Thyroid gland (tissue), 4 donors: ENCODE results near the gene CBARP. TPM values are rescaled to one million over a fixed set of nuclear protein-coding genes. Genes with fewer than 3 reads are reported as not detected.
A peak's percentile ranks its signal among the peaks of the same experiment; 100 is the strongest.

Experiments
- DNase-seq, 2 donors: peaks; one replicate each; pipeline ENCODE4 v3.0.0-alpha.2; 2019
- H3K27ac ChIP-seq, 3 donors: fragments of 200-600 bp; sonication (generic); 1 replicate in 2 of 3; 2 replicates in 1 of 3; pipeline ENCODE4 v1.5.1; 2016 to 2019; ENCODE audit warnings: mild to moderate bottlenecking in 1 of 3, moderate library complexity in 1 of 3
- H3K27me3 ChIP-seq: fragments of 200-600 bp; sonication (generic); one replicate; pipeline ENCODE4 v1.5.1; 2019
- H3K36me3 ChIP-seq, 2 donors: fragments of 200-600 bp; sonication (generic); one replicate each; pipeline ENCODE4 v1.5.1; 2016 to 2019
- H3K4me1 ChIP-seq, 2 donors: fragments of 200-600 bp; sonication (generic); one replicate each; pipeline ENCODE4 v1.5.1; 2017 to 2019
- H3K4me3 ChIP-seq, 3 donors: fragments of 200-600 bp; sonication (generic); replicated peaks in 1 of 3; 1 replicate in 2 of 3; 2 replicates in 1 of 3; pipeline ENCODE4 v1.5.1; 2016; ENCODE audit warnings: mild to moderate bottlenecking in 1 of 3
- H3K9me3 ChIP-seq: fragments of 200-600 bp; sonication (generic); one replicate; pipeline ENCODE4 v1.5.1; 2017
- POLR2A ChIP-seq, 2 donors: fragments of 450-650 bp; IDR thresholded peaks; one replicate each; pipeline ENCODE4 v1.6.1; 2017; ENCODE audit warnings: antibody characterized with exemption in 2 of 2, mild to moderate bottlenecking in 2 of 2, moderate library complexity in 1 of 2
- WGBS, 2 donors: methylation state at CpG; one replicate each; pipeline ENCODE4 v1.1.5; 2017; 5-methylcytosine and 5-hydroxymethylcytosine counted together
- intact Hi-C: fragments of 100-400 bp; cut with DNase I; formaldehyde crosslinking; loops from one replicate; pipeline ENCODE4 v1.15.1; 2023
- total RNA-seq, 4 donors: library from RNA; depleted of rRNA; stranded (reverse); fragments of >200 nt; gene quantifications; one replicate each; pipeline ENCODE4 v1.2.3, GENCODE V29; 2016
- TF ChIP-seq, protein P1 (sequence below), 6 experiments: fragments of 200-600 bp in 3 of 6; fragments of 450-650 bp in 3 of 6; sonication (generic) in 3 of 6; IDR thresholded peaks; one replicate each; pipeline ENCODE4 v1.5.1; 2016 to 2019; ENCODE audit warnings: antibody characterized with exemption in 6 of 6, mild to moderate bottlenecking in 2 of 6, inconsistent platforms in 1 of 6, moderate library complexity in 1 of 6

CBARP gene
- total RNA-seq, 4 donors from 2014 or later = 0.73 to 3.2 (median 1.5) TPM

- Histone ChIP-seq H3K27me3 (no peaks in the 10 kb centered on the region), H3K36me3 (no peaks in the 10 kb centered on the region), H3K4me3 (peak overlapping the region in 1 of 3 donors; percentile 51), H3K27ac (no peak overlapping the region), H3K4me1 (peaks cover 29 to 48% of the 10 kb centered on the region in 2 donors), H3K9me3 (no peaks in the 10 kb centered on the region)
- 1 to 2% methylated on average over 11 to 22 of the region's 60 CpGs for WGBS, 2 donors
- peak in 1 of 2 donors; percentile 48 for DNase-seq
- no peak for TF ChIP-seq POLR2A (IDR thresholded peaks at IDR 0.05)
- TF ChIP-seq, protein P1, sequence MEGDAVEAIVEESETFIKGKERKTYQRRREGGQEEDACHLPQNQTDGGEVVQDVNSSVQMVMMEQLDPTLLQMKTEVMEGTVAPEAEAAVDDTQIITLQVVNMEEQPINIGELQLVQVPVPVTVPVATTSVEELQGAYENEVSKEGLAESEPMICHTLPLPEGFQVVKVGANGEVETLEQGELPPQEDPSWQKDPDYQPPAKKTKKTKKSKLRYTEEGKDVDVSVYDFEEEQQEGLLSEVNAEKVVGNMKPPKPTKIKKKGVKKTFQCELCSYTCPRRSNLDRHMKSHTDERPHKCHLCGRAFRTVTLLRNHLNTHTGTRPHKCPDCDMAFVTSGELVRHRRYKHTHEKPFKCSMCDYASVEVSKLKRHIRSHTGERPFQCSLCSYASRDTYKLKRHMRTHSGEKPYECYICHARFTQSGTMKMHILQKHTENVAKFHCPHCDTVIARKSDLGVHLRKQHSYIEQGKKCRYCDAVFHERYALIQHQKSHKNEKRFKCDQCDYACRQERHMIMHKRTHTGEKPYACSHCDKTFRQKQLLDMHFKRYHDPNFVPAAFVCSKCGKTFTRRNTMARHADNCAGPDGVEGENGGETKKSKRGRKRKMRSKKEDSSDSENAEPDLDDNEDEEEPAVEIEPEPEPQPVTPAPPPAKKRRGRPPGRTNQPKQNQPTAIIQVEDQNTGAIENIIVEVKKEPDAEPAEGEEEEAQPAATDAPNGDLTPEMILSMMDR (IDR thresholded peaks at IDR 0.05) = no peak
- intact Hi-C loops = loop anchor here (10.0 kb wide), 1 partner anchor 312 kb away; the partner anchor contains the start of gene ARID3A
Observed at GRCh38 chr19:1237027-1237659, 662 bp downstream of the CBARP start.

DNA sequence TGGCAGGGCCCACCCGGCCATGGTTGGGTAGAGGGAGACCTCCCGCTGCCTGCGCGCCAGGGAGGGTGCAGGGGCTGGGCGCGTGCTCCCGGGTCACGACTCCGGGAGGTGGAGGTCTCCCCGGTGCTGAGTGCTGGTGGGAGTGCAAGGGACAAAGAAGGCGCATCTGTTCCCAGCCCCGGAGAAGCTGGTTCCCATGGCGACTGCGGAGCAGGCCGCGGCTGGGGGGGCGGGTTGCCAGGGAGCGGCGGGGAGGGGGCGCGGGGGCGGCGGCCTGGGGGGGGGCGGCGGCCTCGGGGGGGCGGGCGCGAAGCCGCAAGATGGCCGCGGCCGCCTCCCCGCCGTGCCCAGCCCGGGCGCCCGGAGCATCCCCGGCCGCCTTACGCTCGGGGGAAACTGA is 1.2 kb downstream of the CBARP start:
- 57 to 70% methylated on average over 8 to 9 of the region's 42 CpGs for WGBS, 2 donors
- Histone ChIP-seq H3K27me3 (no peaks in the 10 kb centered on the region), H3K36me3 (no peaks in the 10 kb centered on the region), H3K4me1 (peaks cover 28 to 52% of the 10 kb centered on the region in 2 donors), H3K27ac (no peak overlapping the region), H3K9me3 (no peaks in the 10 kb centered on the region), H3K4me3 (peak overlapping the region in 1 of 3 donors; percentile 51)
- no peak for DNase-seq
- intact Hi-C loops = loop anchor here (10.0 kb wide), 1 partner anchor 312 kb away; the partner anchor contains the start of gene ARID3A
- TF ChIP-seq, protein P1 (IDR thresholded peaks at IDR 0.05) = no peak
- no peak for TF ChIP-seq POLR2A (IDR thresholded peaks at IDR 0.05)

- Histone ChIP-seq H3K9me3 (no peaks in the 10 kb centered on the region), H3K27ac (no peak overlapping the region), H3K4me3 (no peak overlapping the region), H3K36me3 (no peaks in the 10 kb centered on the region), H3K4me1 (peaks cover 22 to 48% of the 10 kb centered on the region in 2 donors), H3K27me3 (no peaks in the 10 kb centered on the region)
- intact Hi-C loops = loop anchor here (10.0 kb wide), 1 partner anchor 311 kb away; the partner anchor contains the start of gene ARID3A
- WGBS, 2 donors = 89 to 100% methylated on average over 1 to 7 of the region's 39 CpGs
- no peak for TF ChIP-seq POLR2A (IDR thresholded peaks at IDR 0.05)
- TF ChIP-seq, protein P1 (IDR thresholded peaks at IDR 0.05) = no peak
- no peak for DNase-seq
Observed at GRCh38 chr19:1235625-1236538, 1.9 kb downstream of the CBARP start.

- no peak for DNase-seq
- WGBS, 2 donors = 94 to 96% methylated on average over 24 to 34 of the region's 43 CpGs
- intact Hi-C loops = loop anchor here (10.0 kb wide), 1 partner anchor 310 kb away; the partner anchor contains the start of gene ARID3A
- Histone ChIP-seq H3K27ac (no peak overlapping the region), H3K27me3 (no peaks in the 10 kb centered on the region), H3K36me3 (no peaks in the 10 kb centered on the region), H3K9me3 (no peaks in the 10 kb centered on the region), H3K4me1 (peaks cover 16 to 41% of the 10 kb centered on the region in 2 donors), H3K4me3 (no peak overlapping the region)
- no peak for TF ChIP-seq POLR2A (IDR thresholded peaks at IDR 0.05)
- TF ChIP-seq, protein P1 (IDR thresholded peaks at IDR 0.05) = no peak
Observed at GRCh38 chr19:1234955-1235380, 2.8 kb downstream of the CBARP start.
